ENCODE measurements around the gene IPO4.

- TF ChIP-seq RFX5 (IDR thresholded peaks at IDR 0.05; ENCODE audit: borderline replicate concordance, low read depth, low read length) (no peak), CBX8 (IDR thresholded peaks at IDR 0.05; ENCODE audit: borderline replicate concordance, low read depth, low read length) (no peak), BACH1 (IDR thresholded peaks at IDR 0.05; ENCODE audit: low read length) (no peak), KDM5A (IDR thresholded peaks at IDR 0.05; ENCODE audit: low read length) (no peak), CTCF (IDR thresholded peaks at IDR 0.05; ENCODE audit: control extremely low read depth in 1 of 3, insufficient read depth in 1 of 3, low read depth in 1 of 3, low read length in 3 of 3) (no peak), POU5F1 (IDR thresholded peaks at IDR 0.05; ENCODE audit: low read depth, low read length) (no peak)
Measured at GRCh38 chr14:24145219-24145618, 43.4 kb downstream of the IPO4 start.

All from H1 (cell line).